Small intestine (tissue), 7 donors: ENCODE data around the gene SUMF1. TPM values are rescaled to one million over a fixed set of nuclear protein-coding genes. Genes with fewer than 3 reads are reported as not detected.
A peak's percentile ranks its signal among the peaks of the same experiment; 100 is the strongest.

Source experiments
- DNase-seq, 2 donors: peaks; one replicate each; pipeline versions ENCODE4 v3.0.0 to v3.0.0-alpha.2; 2013
- FAIRE-seq: peaks from 2 replicates; lab custom pipeline; 2012; peaks lifted over from hg19 to GRCh38; lab: Jason Lieb, UNC
- H3K27ac ChIP-seq, 3 donors: one replicate each; pipeline ENCODE4 v1.5.1; 2013; ENCODE audit warnings: low read length in 2 of 3, mild to moderate bottlenecking in 2 of 3, control low read depth in 1 of 3, inconsistent platforms in 1 of 3, low read depth in 1 of 3, moderate library complexity in 1 of 3
- H3K27me3 ChIP-seq, 3 donors: one replicate each; pipeline ENCODE4 v1.6.1; 2013; ENCODE audit warnings: low read length in 3 of 3, inconsistent platforms in 1 of 3; ENCODE audit not compliant: control insufficient read depth in 3 of 3, insufficient read depth in 3 of 3
- H3K36me3 ChIP-seq, 3 donors: one replicate each; pipeline ENCODE4 v1.6.1; 2013; ENCODE audit warnings: low read length in 3 of 3, inconsistent platforms in 1 of 3, low read depth in 1 of 3, mild to moderate bottlenecking in 1 of 3, moderate library complexity in 1 of 3; ENCODE audit not compliant: control insufficient read depth in 3 of 3, insufficient read depth in 2 of 3
- H3K4me1 ChIP-seq, 3 donors: one replicate each; pipeline ENCODE4 v1.6.1; 2013; ENCODE audit warnings: low read length in 2 of 3, inconsistent platforms in 1 of 3, low read depth in 1 of 3, mild to moderate bottlenecking in 1 of 3, moderate library complexity in 1 of 3; ENCODE audit not compliant: control insufficient read depth in 3 of 3, insufficient read depth in 2 of 3
- H3K4me3 ChIP-seq, 3 donors: one replicate each; pipeline ENCODE4 v1.5.1; 2013; ENCODE audit warnings: low read length in 3 of 3, control low read depth in 1 of 3, inconsistent platforms in 1 of 3, low read depth in 1 of 3, mild to moderate bottlenecking in 1 of 3, moderate library complexity in 1 of 3
- H3K9me3 ChIP-seq, 2 donors: one replicate each; pipeline ENCODE4 v1.6.1; 2013; ENCODE audit warnings: low read depth in 1 of 2, low read length in 1 of 2; ENCODE audit not compliant: control insufficient read depth in 2 of 2, insufficient read depth in 1 of 2
- WGBS, 3 donors: extraction: QIAGEN DNeasy Blood & Tissue Kit; methylation state at CpG; one replicate each; pipeline ENCODE4 v1.1.7; 2013; 5-methylcytosine and 5-hydroxymethylcytosine counted together
- polyA plus RNA-seq, 4 donors: library from polyadenylated mRNA; stranded (reverse) in 3 of 4; unstranded in 1 of 4; fragments of 200-250 nt in 3 of 4; fragments of 120-200 nt in 1 of 4; gene quantifications; one replicate each; pipeline versions ENCODE4 v1.2.1 to v1.2.3, GENCODE V29; 2013
- donor health status: healthy with polysubstance abuse.
- donor health status: control.
- donor health status: control.
- donor health status: Bipolar disorder and iron deficiency.
- donor health status: healthy.

The SUMF1 gene
- polyA plus RNA-seq, 4 donors, result 3.8 to 39.0 (median 14.4) TPM

- 48 to 69% (median 67%) methylated on average over 2 of the region's 2 CpGs for WGBS, 3 donors
- FAIRE-seq (no peak), DNase-seq (peak; percentile 49 to 70)
- peak overlapping the region in 2 of 3 donors; percentile 43 to 54 for H3K27ac ChIP-seq
- H3K4me3 ChIP-seq, result no peak overlapping the region
- H3K36me3 ChIP-seq, result peaks cover 3 to 19% (median 5%) of the 10 kb centered on the region in 3 donors
- H3K27me3 ChIP-seq, result no peaks in the 10 kb centered on the region
- no peaks in the 10 kb centered on the region for H3K9me3 ChIP-seq
- peaks cover 0 to 3% (median 0%) of the 10 kb centered on the region in 3 donors for H3K4me1 ChIP-seq
Measured at GRCh38 chr3:4421121-4421520, 45.9 kb downstream of the SUMF1 start.

GRCh38 chr3:4419920-4420319 is 47.1 kb downstream of the SUMF1 start:
- Histone ChIP-seq H3K4me3 (no peak overlapping the region), H3K36me3 (peaks cover 6 to 19% (median 8%) of the 10 kb centered on the region in 3 donors), H3K27ac (no peak overlapping the region), H3K27me3 (no peaks in the 10 kb centered on the region), H3K4me1 (no peaks in the 10 kb centered on the region), H3K9me3 (no peaks in the 10 kb centered on the region)
- WGBS, 3 donors, result 96 to 100% (median 100%) methylated on average over 1 of the region's 1 CpG
- FAIRE-seq (no peak), DNase-seq (no peak)

- H3K4me3 ChIP-seq, result no peak overlapping the region
- H3K36me3 ChIP-seq, result peaks cover 6 to 19% (median 8%) of the 10 kb centered on the region in 3 donors
- H3K9me3 ChIP-seq, result no peaks in the 10 kb centered on the region
- no peaks in the 10 kb centered on the region for H3K4me1 ChIP-seq
- H3K27ac ChIP-seq, result no peak overlapping the region
- H3K27me3 ChIP-seq, result no peaks in the 10 kb centered on the region
- DNase-seq (no peak), FAIRE-seq (no peak)
- WGBS, 3 donors, result 88 to 92% (median 90%) methylated on average over 3 of the region's 3 CpGs
Measured at GRCh38 chr3:4419386-4419785, 47.7 kb downstream of the SUMF1 start.

- H3K27ac ChIP-seq, result no peak overlapping the region
Measured at GRCh38 chr3:4418156-4418555, 48.9 kb downstream of the SUMF1 start.

GRCh38 chr3:4417449-4417848 is 49.6 kb downstream of the SUMF1 start:
- H3K9me3 ChIP-seq, result no peaks in the 10 kb centered on the region
- peaks cover 6 to 26% (median 8%) of the 10 kb centered on the region in 3 donors for H3K36me3 ChIP-seq
- H3K4me3 ChIP-seq, result no peak overlapping the region
- H3K27me3 ChIP-seq, result no peaks in the 10 kb centered on the region
- FAIRE-seq (no peak), DNase-seq (no peak)
- no peak overlapping the region for H3K27ac ChIP-seq
- no peaks in the 10 kb centered on the region for H3K4me1 ChIP-seq
- WGBS, 3 donors, result 68 to 97% (median 93%) methylated on average over 1 of the region's 1 CpG

More at GRCh38 chr3:4418156-4418555, 48.9 kb downstream of the SUMF1 start:
- H3K36me3 ChIP-seq, result peaks cover 6 to 19% (median 8%) of the 10 kb centered on the region in 3 donors
- H3K9me3 ChIP-seq, result no peaks in the 10 kb centered on the region
- DNase-seq (no peak), FAIRE-seq (no peak)
- H3K4me3 ChIP-seq, result no peak overlapping the region
- H3K4me1 ChIP-seq, result no peaks in the 10 kb centered on the region
- WGBS, 3 donors, result 79 to 96% (median 95%) methylated on average over 4 of the region's 4 CpGs
- no peaks in the 10 kb centered on the region for H3K27me3 ChIP-seq

GRCh38 chr3:4416961-4417360 is 50.1 kb downstream of the SUMF1 start:
- no peak for FAIRE-seq
- Histone ChIP-seq H3K27ac (no peak overlapping the region), H3K4me3 (no peak overlapping the region), H3K27me3 (no peaks in the 10 kb centered on the region), H3K36me3 (peaks cover 6 to 28% (median 8%) of the 10 kb centered on the region in 3 donors), H3K9me3 (no peaks in the 10 kb centered on the region), H3K4me1 (no peaks in the 10 kb centered on the region)
- 85 to 92% (median 91%) methylated on average over 6 of the region's 6 CpGs for WGBS, 3 donors
- DNase-seq, result no peak

GRCh38 chr3:4416427-4416945 is 50.6 kb downstream of the SUMF1 start:
- WGBS, 3 donors, result 80 to 93% (median 90%) methylated on average over 5 of the region's 5 CpGs
- Histone ChIP-seq H3K36me3 (peaks cover 6 to 28% (median 8%) of the 10 kb centered on the region in 3 donors), H3K4me3 (no peak overlapping the region), H3K27ac (no peak overlapping the region), H3K4me1 (no peaks in the 10 kb centered on the region), H3K9me3 (no peaks in the 10 kb centered on the region), H3K27me3 (no peaks in the 10 kb centered on the region)
- DNase-seq, result no peak
- FAIRE-seq, result no peak

- Histone ChIP-seq H3K27ac (no peak overlapping the region), H3K36me3 (peaks cover 6 to 22% (median 8%) of the 10 kb centered on the region in 3 donors), H3K4me1 (no peaks in the 10 kb centered on the region), H3K9me3 (no peaks in the 10 kb centered on the region), H3K4me3 (no peak overlapping the region), H3K27me3 (no peaks in the 10 kb centered on the region)
- FAIRE-seq, result no peak
- DNase-seq, result no peak
- WGBS, 3 donors, result 90 to 95% (median 90%) methylated on average over 1 of the region's 1 CpG
Measured at GRCh38 chr3:4413467-4413866, 53.6 kb downstream of the SUMF1 start.

- Histone ChIP-seq H3K4me3 (no peak overlapping the region), H3K27me3 (no peaks in the 10 kb centered on the region), H3K36me3 (peaks cover 5 to 9% (median 6%) of the 10 kb centered on the region in 3 donors), H3K4me1 (peaks cover 0 to 8% (median 0%) of the 10 kb centered on the region in 3 donors), H3K27ac (no peak overlapping the region), H3K9me3 (no peaks in the 10 kb centered on the region)
- no peak for FAIRE-seq
- WGBS, 3 donors, result 89 to 94% (median 93%) methylated on average over 1 of the region's 1 CpG
- DNase-seq, result no peak
Measured at GRCh38 chr3:4411833-4412232, 55.2 kb downstream of the SUMF1 start.
